ENCODE results near the gene ZSCAN12. TPM values are rescaled to one million over a fixed set of nuclear protein-coding genes. Genes with fewer than 3 reads are reported as not detected.

ZSCAN12 gene
- polyA plus RNA-seq, 5 donors = 10.4 to 20.6 (median 18.4) TPM

DNA sequence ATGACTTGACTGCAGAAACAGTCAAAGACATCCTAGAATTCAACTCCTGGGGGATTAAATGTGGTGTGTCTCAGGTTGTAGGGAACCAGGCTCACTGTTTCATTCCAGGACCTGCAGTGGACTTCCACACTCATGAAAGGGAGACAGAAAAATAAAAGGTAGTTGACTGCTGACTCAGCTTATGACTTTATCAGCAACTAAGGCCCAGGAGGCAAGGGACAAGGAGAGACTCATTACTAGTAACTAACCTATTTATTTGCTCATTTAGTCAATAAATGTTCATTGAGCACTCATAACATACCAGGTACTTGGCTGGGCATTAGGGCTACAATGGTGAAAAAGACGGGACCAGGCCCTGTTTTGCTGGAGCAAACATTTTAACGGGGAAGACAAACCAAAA is 66.5 kb downstream of the ZSCAN12 start:
- DNase-seq = no peak

DNA sequence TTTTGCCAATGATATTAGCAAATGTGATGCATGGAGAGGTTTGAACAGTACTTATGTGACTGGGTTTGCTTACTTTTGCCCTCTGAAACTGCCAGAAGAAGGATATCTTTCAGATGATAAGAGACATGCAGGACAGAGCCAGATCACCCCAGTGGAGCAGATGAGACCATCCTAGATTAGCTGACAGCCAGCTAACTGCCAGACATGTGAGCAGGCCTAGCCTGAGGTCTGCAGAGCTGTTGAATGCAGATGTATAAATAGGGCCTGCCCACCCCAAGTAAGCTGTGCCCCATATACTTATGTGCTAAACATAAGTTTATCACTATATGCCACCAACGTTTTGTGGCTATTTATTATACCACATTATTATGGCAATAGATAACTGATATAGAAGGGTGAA is 69.5 kb downstream of the ZSCAN12 start:
- no peak for DNase-seq

Other genes with a start within 250 kb of the ZSCAN12 start
- gene ZSCAN9, start 174.5 kb downstream of the ZSCAN12 start, polyA plus RNA-seq (ENCODE audit: insufficient read depth in 1 of 5, insufficient read length in 5 of 5, low replicate concordance in 1 of 5) = 10 to 100 TPM; 31.1 to 43.7 (median 39.1) TPM
- gene ZKSCAN4, start 147.5 kb downstream of the ZSCAN12 start, polyA plus RNA-seq (ENCODE audit: insufficient read depth in 1 of 5, insufficient read length in 5 of 5, low replicate concordance in 1 of 5) = 10 to 100 TPM; 10.4 to 13.6 (median 12.3) TPM
- 1 to 10 TPM in 2 of 5 donors, under 1 TPM in 3; 0.61 to 1.3 (median 0.90) TPM for gene NKAPL, start 140.4 kb downstream of the ZSCAN12 start, polyA plus RNA-seq (ENCODE audit: insufficient read depth in 1 of 5, insufficient read length in 5 of 5, low replicate concordance in 1 of 5)
- 10 to 100 TPM; 28.2 to 54.7 (median 52.3) TPM for gene ZSCAN26, start 132.6 kb downstream of the ZSCAN12 start, polyA plus RNA-seq (ENCODE audit: insufficient read depth in 1 of 5, insufficient read length in 5 of 5, low replicate concordance in 1 of 5)
- gene PGBD1, start 118.2 kb downstream of the ZSCAN12 start, polyA plus RNA-seq (ENCODE audit: insufficient read depth in 1 of 5, insufficient read length in 5 of 5, low replicate concordance in 1 of 5) = 10 to 100 TPM; 11.8 to 14.1 (median 13.4) TPM
- gene ZSCAN31, start 63.6 kb downstream of the ZSCAN12 start, polyA plus RNA-seq (ENCODE audit: insufficient read depth in 1 of 5, insufficient read length in 5 of 5, low replicate concordance in 1 of 5) = 10 to 100 TPM in 3 of 5 donors, 1 to 10 TPM in 2; 9.3 to 12.7 (median 10.4) TPM
- gene ZKSCAN3, start 49.8 kb downstream of the ZSCAN12 start, polyA plus RNA-seq (ENCODE audit: insufficient read depth in 1 of 5, insufficient read length in 5 of 5, low replicate concordance in 1 of 5) = 10 to 100 TPM in 4 of 5 donors, 1 to 10 TPM in 1; 8.1 to 17.7 (median 14.8) TPM
- gene ZSCAN23, start 43.7 kb upstream of the ZSCAN12 start, polyA plus RNA-seq (ENCODE audit: insufficient read depth in 1 of 5, insufficient read length in 5 of 5, low replicate concordance in 1 of 5) = 10 to 100 TPM in 4 of 5 donors, 1 to 10 TPM in 1; 8.3 to 26.5 (median 19.3) TPM
- 1 to 10 TPM in 4 of 5 donors, under 1 TPM in 1; 0.89 to 2.3 (median 1.2) TPM for gene GPX6, start 116.0 kb upstream of the ZSCAN12 start, polyA plus RNA-seq (ENCODE audit: insufficient read depth in 1 of 5, insufficient read length in 5 of 5, low replicate concordance in 1 of 5)
- gene GPX5, start 126.1 kb upstream of the ZSCAN12 start, polyA plus RNA-seq (ENCODE audit: insufficient read depth in 1 of 5, insufficient read length in 5 of 5, low replicate concordance in 1 of 5) = under 1 TPM; 0.05 to 0.36 (median 0.23) TPM